Nephron progenitor cell (in vitro differentiated cells): ENCODE results near the gene PEF1.

ENCODE experiments used
- DNase-seq: peaks from one replicate; pipeline ENCODE4 v3.0.0; 2021
- H3K27ac Mint-ChIP-seq: 2 replicates; pipeline ENCODE4 v1.8.0; 2021; ENCODE audit warnings: mild to moderate bottlenecking, moderate library complexity, mixed read lengths
- H3K27me3 Mint-ChIP-seq: 2 replicates; pipeline ENCODE4 v1.8.0; 2021; ENCODE audit warnings: mild to moderate bottlenecking, low read depth, mixed read lengths; ENCODE audit not compliant: poor library complexity
- H3K36me3 Mint-ChIP-seq: 2 replicates; pipeline ENCODE4 v1.8.0; 2021; ENCODE audit warnings: low read depth, mixed read lengths
- H3K4me1 Mint-ChIP-seq: 2 replicates; pipeline ENCODE4 v1.8.0; 2021; ENCODE audit warnings: mixed read lengths
- H3K4me3 Mint-ChIP-seq: 2 replicates; pipeline ENCODE4 v1.8.0; 2021; ENCODE audit warnings: mild to moderate bottlenecking, moderate library complexity, mixed read lengths
- H3K9me3 Mint-ChIP-seq: 2 replicates; pipeline ENCODE4 v1.8.0; 2021; ENCODE audit warnings: mild to moderate bottlenecking, moderate library complexity, mixed read lengths
- CTCF ChIP-seq: fragments of 200-600 bp; sonication (generic); IDR thresholded peaks from 2 replicates; pipeline ENCODE4 v1.5.0; 2021; ENCODE audit warnings: antibody characterized with exemption

PEF1 gene

GRCh38 chr1:31666263-31666963, 21.7 kb upstream of the PEF1 start:
- Mint-ChIP-seq H3K27me3 (peaks cover 15% of the 10 kb centered on the region), H3K9me3 (no peaks in the 10 kb centered on the region), H3K27ac (peak overlapping the region; percentile 77), H3K4me1 (peaks cover 39% of the 10 kb centered on the region), H3K36me3 (no peaks in the 10 kb centered on the region), H3K4me3 (no peak overlapping the region)
- no peak for TF ChIP-seq CTCF
- no peak for DNase-seq

- Mint-ChIP-seq H3K27me3 (peaks cover 17% of the 10 kb centered on the region), H3K36me3 (no peaks in the 10 kb centered on the region), H3K4me3 (no peak overlapping the region), H3K9me3 (no peaks in the 10 kb centered on the region), H3K4me1 (peaks cover 34% of the 10 kb centered on the region), H3K27ac (no peak overlapping the region)
- no peak for TF ChIP-seq CTCF
- DNase-seq = no peak
Measured at GRCh38 chr1:31665234-31665878, 20.7 kb upstream of the PEF1 start.

GRCh38 chr1:31664528-31664927, 19.9 kb upstream of the PEF1 start:
- H3K27me3 Mint-ChIP-seq = peaks cover 14% of the 10 kb centered on the region
- TF ChIP-seq CTCF = no peak
- DNase-seq = no peak
- H3K27ac Mint-ChIP-seq = no peak overlapping the region
- H3K4me1 Mint-ChIP-seq = peaks cover 30% of the 10 kb centered on the region
- H3K9me3 Mint-ChIP-seq = no peaks in the 10 kb centered on the region
- H3K4me3 Mint-ChIP-seq = no peak overlapping the region
- H3K36me3 Mint-ChIP-seq = no peaks in the 10 kb centered on the region

GRCh38 chr1:31663622-31664452, 19.2 kb upstream of the PEF1 start:
- Mint-ChIP-seq H3K27me3 (peaks cover 10% of the 10 kb centered on the region), H3K4me3 (no peak overlapping the region), H3K27ac (no peak overlapping the region), H3K9me3 (no peaks in the 10 kb centered on the region), H3K36me3 (no peaks in the 10 kb centered on the region), H3K4me1 (peaks cover 24% of the 10 kb centered on the region)
- peak; percentile 85 for TF ChIP-seq CTCF
- peak; percentile 88 for DNase-seq

GRCh38 chr1:31662463-31662862, 17.8 kb upstream of the PEF1 start:
- Mint-ChIP-seq H3K27ac (no peak overlapping the region), H3K4me3 (no peak overlapping the region), H3K9me3 (no peaks in the 10 kb centered on the region), H3K4me1 (peaks cover 19% of the 10 kb centered on the region), H3K27me3 (peaks cover 10% of the 10 kb centered on the region), H3K36me3 (no peaks in the 10 kb centered on the region)
- no peak for DNase-seq
- TF ChIP-seq CTCF = no peak
